K562 (cell line): ENCODE measurements around the gene EHBP1. TPM values are rescaled to one million over a fixed set of nuclear protein-coding genes. Genes with fewer than 3 reads are reported as not detected.

Experiments
- ATAC-seq: fragments of 200-7000 bp; cut with Tn5 transposase; 3 replicates; pipeline ENCODE4 v1.9.1; 2020; ENCODE audit warnings: moderate library complexity
- BruUV-seq: library from RNA; stranded (reverse); fragments of 400-500 nt; replicated peaks from 2 replicates; lab custom pipeline; 2021; lab: Mats Ljungman, UMichigan
- CTCF ChIA-PET: fragments of 300-600 bp; formaldehyde crosslinking; extraction: SDS; loops from one replicate; lab custom pipeline; 2021; ENCODE audit warnings: low intra/inter-chr PET ratio; lab: Yijun Ruan, JAX
- POLR2A ChIA-PET: fragments of 300-600, 350-650 bp; sonication (Branson Sonifier 250); formaldehyde crosslinking; extraction: SDS; loops from one replicate; lab custom pipeline; 2021; ENCODE audit warnings: antibody characterized with exemption, inconsistent platforms; lab: Yijun Ruan, JAX
- DNase-seq, 4 experiments: peaks; one replicate each; pipeline versions ENCODE4 v3.0.0 to v3.0.0-alpha.2; 2011 to 2018; ENCODE audit warnings: low spot score in 3 of 4, mixed read lengths in 3 of 4; ENCODE audit errors: extremely low read depth in 1 of 4
- FAIRE-seq: peaks from 2 replicates; lab custom pipeline; 2011; peaks lifted over from hg19 to GRCh38; lab: Jason Lieb, UNC
- H2AFZ ChIP-seq: 2 replicates; pipeline ENCODE4 v1.6.0; 2011; ENCODE audit warnings: low read depth, low read length, control low read depth, inconsistent platforms
- H3K27ac ChIP-seq: fragments of 200-600 bp; 3 replicates; pipeline ENCODE4 v1.8.0; 2011; ENCODE audit warnings: low read depth, mild to moderate bottlenecking, control low read depth, inconsistent platforms, low read length, moderate library complexity, mixed read lengths; ENCODE audit errors: extremely low read depth
- H3K27me3 ChIP-seq, 2 experiments: fragments of 300-600 bp in 1 of 2; 2 replicates in 1 of 2; 3 replicates in 1 of 2; pipeline versions ENCODE4 v1.6.0 to v1.8.0; 2011; ENCODE audit warnings: inconsistent platforms in 2 of 2, low read length in 2 of 2, mild to moderate bottlenecking in 1 of 2, mixed read lengths in 1 of 2, moderate library complexity in 1 of 2; ENCODE audit not compliant: control insufficient read depth in 2 of 2, insufficient read depth in 2 of 2
- H3K36me3 ChIP-seq: fragments of 300-600 bp; 3 replicates; pipeline ENCODE4 v1.8.0; 2011; ENCODE audit warnings: mild to moderate bottlenecking, low read length, inconsistent platforms; ENCODE audit not compliant: control insufficient read depth, insufficient read depth
- H3K4me1 ChIP-seq, 2 experiments: fragments of 200-600 bp in 1 of 2; replicated peaks in 1 of 2; 2 replicates in 1 of 2; 3 replicates in 1 of 2; pipeline versions ENCODE4 v1.5.1 to v1.8.0; 2011; ENCODE audit warnings: inconsistent platforms in 2 of 2, low read length in 2 of 2, mild to moderate bottlenecking in 1 of 2, mixed read lengths in 1 of 2, moderate library complexity in 1 of 2; ENCODE audit not compliant: control insufficient read depth in 2 of 2, insufficient read depth in 2 of 2
- H3K4me2 ChIP-seq: 2 replicates; pipeline ENCODE4 v1.6.1; 2011; ENCODE audit warnings: low read length, control low read depth, inconsistent platforms, mixed read lengths; ENCODE audit not compliant: insufficient read depth
- H3K4me3 ChIP-seq: fragments of 200-600 bp; sonication (generic), shearing (Covaris generic); 2 replicates; pipeline ENCODE4 v1.5.1; 2016; ENCODE audit warnings: control low read depth, inconsistent platforms
- H3K79me2 ChIP-seq: fragments of 200-600 bp; 3 replicates; pipeline ENCODE4 v1.8.0; 2011; ENCODE audit warnings: low read length, inconsistent platforms; ENCODE audit not compliant: control insufficient read depth, insufficient read depth
- H3K9ac ChIP-seq, 2 experiments: 2 replicates each; pipeline versions ENCODE4 v1.6.0 to v1.6.1; 2011; ENCODE audit warnings: low read depth in 2 of 2, low read length in 2 of 2, control low read depth in 1 of 2, inconsistent platforms in 1 of 2, mild to moderate bottlenecking in 1 of 2, mixed read lengths in 1 of 2; ENCODE audit not compliant: insufficient read depth in 1 of 2
- H3K9me1 ChIP-seq: one replicate; pipeline ENCODE4 v1.6.0; 2011; ENCODE audit warnings: inconsistent platforms, mild to moderate bottlenecking, low read length, moderate library complexity; ENCODE audit not compliant: control insufficient read depth, insufficient read depth
- H3K9me3 ChIP-seq: replicated peaks from 2 replicates; pipeline ENCODE4 v1.5.1; 2011; ENCODE audit warnings: low read depth, low read length, inconsistent platforms; ENCODE audit not compliant: control insufficient read depth, insufficient read depth
- H4K20me1 ChIP-seq: replicated peaks from 2 replicates; pipeline ENCODE4 v1.6.1; 2011; ENCODE audit warnings: low read length, inconsistent platforms, mixed read lengths; ENCODE audit not compliant: control insufficient read depth, insufficient read depth
- CBX3 ChIP-seq, 2 experiments: IDR thresholded peaks; 1 replicate in 1 of 2; 2 replicates in 1 of 2; pipeline ENCODE4 v1.6.1; 2012; ENCODE audit warnings: inconsistent platforms in 2 of 2, low read length in 2 of 2, borderline replicate concordance in 1 of 2, control low read depth in 1 of 2
- CREB1 ChIP-seq, 2 experiments: sonication (generic) in 1 of 2; formaldehyde crosslinking in 1 of 2; IDR thresholded peaks; 2 replicates each; pipeline versions ENCODE4 v1.6.1 to v1.8.0; 2012 to 2022; ENCODE audit warnings: inconsistent platforms in 1 of 2, mild to moderate bottlenecking in 1 of 2, missing genetic modification reagents in 1 of 2, moderate library complexity in 1 of 2
- ZNF589 ChIP-seq: fragments of 200-800 bp; sonication (Bioruptor generic); IDR thresholded peaks from 2 replicates; pipeline ENCODE4 v1.6.1; 2016; ENCODE audit warnings: low read depth, missing genetic modification characterization, missing compliant biosample characterization
- ZNF764 ChIP-seq: fragments of 250-450 bp; sonication (Bioruptor Pico); IDR thresholded peaks from 2 replicates; pipeline ENCODE4 v1.4.0; 2020; ENCODE audit warnings: low read depth, mild to moderate bottlenecking, moderate library complexity
- WGBS: fragments of 100-300 bp; shearing (Covaris generic); methylation state at CpG from one replicate; pipeline ENCODE4 v1.1.6; 2016; ENCODE audit warnings: low coverage, mixed read lengths; ENCODE audit not compliant: insufficient coverage; ENCODE audit errors: missing lambda C conversion rate; 5-methylcytosine and 5-hydroxymethylcytosine counted together
- in situ Hi-C: fragments of 300-500 bp; cut with MboI; formaldehyde crosslinking; loops from 4 replicates; pipeline ENCODE4 v1.15.0; 2018; ENCODE audit warnings: inconsistent platforms, mixed read lengths
- intact Hi-C: fragments of 100-400 bp; cut with micrococcal nuclease; formaldehyde crosslinking; loops from 2 replicates; pipeline ENCODE4 v1.14.2; 2022
- polyA plus RNA-seq, 8 experiments: library from polyadenylated mRNA; depleted of rRNA in 4 of 8; stranded (reverse) in 5 of 8; unstranded in 3 of 8; fragments of >200 nt; fragmentation: Nextera tagmentation in 2 of 8; fragmentation: Illumina TruSeq in 1 of 8; extraction: Ambion mirVana in 2 of 8; extraction: Trizol in 1 of 8; gene quantifications; 2 replicates each; pipeline versions ENCODE4 v1.2.1 to v1.2.3, GENCODE V29; 2011 to 2014; ENCODE audit warnings: inconsistent platforms in 1 of 8, missing spikeins in 1 of 8
- total RNA-seq, 7 experiments: library from RNA; depleted of rRNA in 6 of 7; stranded (reverse); fragments of >200 nt in 6 of 7; fragmentation: Illumina TruSeq in 2 of 7; extraction: Trizol in 2 of 7; gene quantifications; 2 replicates each; pipeline versions ENCODE4 v1.2.1 to v1.2.3, GENCODE V29; 2011 to 2021; ENCODE audit warnings: low replicate concordance in 1 of 7
- TF ChIP-seq, protein P1 (sequence below): sonication (generic); formaldehyde crosslinking; IDR thresholded peaks from 2 replicates; pipeline ENCODE4 v1.8.1; 2023; ENCODE audit warnings: mild to moderate bottlenecking, missing genetic modification reagents

EHBP1 gene
- total and polyA plus RNA-seq, 9 of the 15 experiments (the other 6 are each of a cell fraction or from before 2014, with no cell fraction given), result 8.9 to 26.6 (median 19.3) TPM

DNA sequence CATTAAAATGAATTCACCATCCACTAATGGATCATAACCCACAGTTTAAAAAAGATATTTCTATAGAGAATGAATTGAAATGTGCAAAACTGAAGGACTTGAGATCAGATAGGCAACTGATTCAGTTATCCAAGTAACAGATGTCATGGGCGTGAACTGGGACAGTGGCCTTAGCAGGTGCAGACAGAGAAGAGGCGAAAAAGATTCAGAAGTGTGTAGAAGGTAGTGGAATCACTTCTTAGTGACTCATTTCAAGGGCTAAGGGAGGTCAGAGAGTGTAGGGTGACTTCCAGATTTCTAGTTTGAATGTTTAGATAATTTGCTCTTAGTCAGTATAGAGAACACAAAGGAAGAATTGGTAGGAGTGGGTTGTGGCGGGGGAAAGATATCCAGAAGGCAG, 79.7 kb downstream of the EHBP1 start:
- Histone ChIP-seq H3K27ac (no peak overlapping the region), H4K20me1 (no peaks in the 10 kb centered on the region), H3K4me2 (no peak overlapping the region), H3K4me3 (no peak overlapping the region), H3K9me1 (no peaks in the 10 kb centered on the region), H3K36me3 (no peaks in the 10 kb centered on the region), H2AFZ (no peak overlapping the region), H3K27me3 (no peaks in the 10 kb centered on the region), H3K9me3 (no peaks in the 10 kb centered on the region), H3K9ac (no peak overlapping the region), H3K79me2 (no peaks in the 10 kb centered on the region), H3K4me1 (no peaks in the 10 kb centered on the region)
- FAIRE-seq (no peak), DNase-seq (no peak), ATAC-seq (no peak)
- ChIA-PET POLR2A (no interaction called here), CTCF (no interaction called here)
- in situ Hi-C loops (loop anchor here (10.0 kb wide), 1 partner anchor 400 kb away; no protein-coding TSS in a partner anchor), intact Hi-C loops (loop anchor here (10.0 kb wide), 1 partner anchor 150 kb away; no protein-coding TSS in a partner anchor)
- 44% methylated on average over 3 of the region's 3 CpGs for WGBS
- BruUV-seq, result no TSS peak
- TF ChIP-seq CREB1 (IDR thresholded peaks at IDR 0.05), result no peak
- no peak for TF ChIP-seq CREB1 (CRISPR knock-in tag; IDR thresholded peaks at IDR 0.05)
- no peak for TF ChIP-seq ZNF589
- no peak for TF ChIP-seq ZNF764
- TF ChIP-seq, protein P1, sequence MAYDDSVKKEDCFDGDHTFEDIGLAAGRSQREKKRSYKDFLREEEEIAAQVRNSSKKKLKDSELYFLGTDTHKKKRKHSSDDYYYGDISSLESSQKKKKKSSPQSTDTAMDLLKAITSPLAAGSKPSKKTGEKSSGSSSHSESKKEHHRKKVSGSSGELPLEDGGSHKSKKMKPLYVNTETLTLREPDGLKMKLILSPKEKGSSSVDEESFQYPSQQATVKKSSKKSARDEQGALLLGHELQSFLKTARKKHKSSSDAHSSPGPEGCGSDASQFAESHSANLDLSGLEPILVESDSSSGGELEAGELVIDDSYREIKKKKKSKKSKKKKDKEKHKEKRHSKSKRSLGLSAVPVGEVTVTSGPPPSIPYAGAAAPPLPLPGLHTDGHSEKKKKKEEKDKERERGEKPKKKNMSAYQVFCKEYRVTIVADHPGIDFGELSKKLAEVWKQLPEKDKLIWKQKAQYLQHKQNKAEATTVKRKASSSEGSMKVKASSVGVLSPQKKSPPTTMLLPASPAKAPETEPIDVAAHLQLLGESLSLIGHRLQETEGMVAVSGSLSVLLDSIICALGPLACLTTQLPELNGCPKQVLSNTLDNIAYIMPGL (CRISPR knock-in tag), result no peak
- no peak for TF ChIP-seq CBX3 (IDR thresholded peaks at IDR 0.05; ENCODE audit: borderline replicate concordance in 1 of 2, low read length in 2 of 2)
